GM19438 (cell line): ENCODE data around the gene MPV17.
"Not testable (repeated sequence)": the region's sequence is repeated elsewhere in the genome, so short reads cannot be mapped to it uniquely, and the experiment has no call there.

Source experiments
- ATAC-seq: cut with Tn5 transposase; IDR thresholded peaks from one replicate; pipeline ENCODE4 v1.9.1; 2021; ENCODE audit warnings: low read depth; ENCODE audit not compliant: unreplicated experiment

The MPV17 gene

DNA sequence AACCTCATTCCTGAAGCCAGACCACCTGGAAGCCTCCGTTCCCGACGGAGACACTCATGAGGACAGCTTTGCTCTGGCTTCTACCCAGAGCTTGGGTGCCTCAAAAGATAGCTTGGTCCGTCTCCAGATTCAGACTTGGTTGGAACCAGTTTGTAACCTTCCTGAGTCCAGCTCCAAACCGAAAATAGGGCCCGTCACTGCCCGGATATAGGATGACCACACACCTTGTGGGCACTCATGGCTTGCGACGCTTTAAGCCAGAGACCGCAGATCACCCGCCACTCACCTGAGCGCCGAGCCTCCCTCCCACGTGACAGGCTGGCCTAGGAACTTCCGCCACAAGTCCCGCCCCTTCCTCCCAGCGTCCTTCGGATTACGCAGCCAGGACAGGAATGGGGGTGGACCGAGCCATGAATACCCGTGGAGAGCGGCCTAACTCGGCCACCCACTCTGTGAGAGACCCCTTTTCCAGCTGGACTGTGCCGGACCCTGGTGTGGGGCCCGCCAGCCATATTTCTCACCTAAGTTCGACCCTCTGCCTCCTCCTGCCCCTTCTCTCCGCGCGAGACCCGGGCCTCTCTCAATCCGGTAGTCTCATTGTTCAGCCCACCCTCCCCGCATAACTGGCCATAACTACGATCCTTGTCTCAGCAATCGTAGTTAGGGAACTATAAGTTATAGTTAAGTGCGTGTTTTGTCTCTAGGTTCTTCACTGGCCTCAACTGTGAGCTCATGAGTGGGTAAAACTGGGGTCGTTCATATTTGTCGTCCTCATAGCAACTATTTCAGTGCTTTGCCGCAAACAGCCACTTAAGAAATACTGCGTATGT, at the start of gene MPV17:
MPV17 (minus strand) TSS at position 332 of the 830 bp plus-strand sequence. CDS start 580 bp downstream, outside the sequence.
- ATAC-seq: peak; percentile 95

- ATAC-seq: peak; percentile 28
Observed at GRCh38 chr2:27370816-27371620, 48.1 kb upstream of the MPV17 start.

GRCh38 chr2:27370026-27370815, 47.3 kb upstream of the MPV17 start, which contains the start of the genes EIF2B4 and SNX17:
Gene EIF2B4, minus strand, starts transcription at chr2:27370338. Its CDS starts 24 bp downstream, at chr2:27370314.
Gene SNX17, plus strand, starts transcription at chr2:27370616. Its CDS starts 128 bp downstream, at chr2:27370744.
- ATAC-seq: peak; percentile 88

DNA sequence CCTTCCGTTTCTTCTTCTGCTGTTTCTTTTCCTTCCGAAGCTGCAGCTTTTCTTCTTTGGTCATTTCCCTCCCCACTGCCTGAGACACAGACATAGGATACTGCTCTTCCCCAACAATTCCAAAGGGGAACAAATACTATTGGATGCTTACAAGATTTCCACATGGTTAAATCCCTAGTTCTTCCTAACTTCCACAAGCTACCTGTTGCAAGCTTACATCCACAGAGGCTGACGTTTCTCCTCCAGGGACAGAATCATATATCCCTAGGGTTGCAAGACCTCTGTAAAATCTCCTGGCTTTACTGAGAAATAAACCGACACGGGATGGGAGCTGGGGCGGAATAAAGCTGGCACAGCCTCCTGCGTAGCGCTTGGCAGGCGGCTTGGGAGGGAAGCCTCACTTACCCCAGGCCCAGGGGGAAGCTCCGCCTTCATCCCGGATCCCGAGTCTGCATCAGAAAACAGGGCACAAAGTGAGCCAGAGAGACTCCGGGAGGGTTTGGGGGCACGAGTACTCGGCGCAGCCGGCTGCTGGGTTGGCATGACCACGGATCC, 46.7 kb upstream of the MPV17 start:
- no peak for ATAC-seq

GRCh38 chr2:27363933-27364332, 41.0 kb upstream of the MPV17 start:
- ATAC-seq: no peak

DNA sequence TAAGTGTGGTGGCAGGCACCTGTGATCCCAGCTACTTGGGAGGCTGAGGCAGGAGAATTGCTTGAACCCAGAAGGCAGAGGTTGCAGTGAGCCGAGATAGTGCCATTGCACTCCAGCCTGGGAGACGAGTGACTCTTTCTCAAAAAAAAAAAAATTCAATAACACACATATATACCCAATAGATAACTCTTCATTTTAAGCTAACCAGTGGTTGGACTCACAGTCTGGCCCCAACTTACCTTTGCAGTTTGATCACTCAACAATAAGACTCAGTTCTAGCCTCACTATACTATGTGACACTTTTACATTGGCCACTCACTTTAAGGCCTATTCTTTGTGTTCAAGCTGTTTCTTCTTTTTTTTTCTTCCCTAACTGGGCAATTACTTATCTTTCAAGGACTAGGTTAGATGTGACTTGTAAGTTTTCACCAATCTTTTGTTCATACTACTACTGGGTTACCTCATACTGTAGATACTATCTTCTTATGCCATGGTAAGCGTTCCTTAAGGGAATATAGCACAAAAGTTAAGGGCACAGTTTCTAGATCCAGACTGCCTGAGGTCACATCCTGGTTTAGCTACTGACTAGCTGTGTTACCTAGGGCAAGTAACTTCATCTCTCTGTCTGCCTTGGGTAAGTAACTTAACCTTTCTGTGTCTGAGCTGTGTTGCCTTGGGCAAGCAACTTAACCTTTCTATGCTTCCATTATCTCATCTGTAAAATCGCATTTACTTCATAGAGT, 40.0 kb upstream of the MPV17 start:
- no peak for ATAC-seq

DNA sequence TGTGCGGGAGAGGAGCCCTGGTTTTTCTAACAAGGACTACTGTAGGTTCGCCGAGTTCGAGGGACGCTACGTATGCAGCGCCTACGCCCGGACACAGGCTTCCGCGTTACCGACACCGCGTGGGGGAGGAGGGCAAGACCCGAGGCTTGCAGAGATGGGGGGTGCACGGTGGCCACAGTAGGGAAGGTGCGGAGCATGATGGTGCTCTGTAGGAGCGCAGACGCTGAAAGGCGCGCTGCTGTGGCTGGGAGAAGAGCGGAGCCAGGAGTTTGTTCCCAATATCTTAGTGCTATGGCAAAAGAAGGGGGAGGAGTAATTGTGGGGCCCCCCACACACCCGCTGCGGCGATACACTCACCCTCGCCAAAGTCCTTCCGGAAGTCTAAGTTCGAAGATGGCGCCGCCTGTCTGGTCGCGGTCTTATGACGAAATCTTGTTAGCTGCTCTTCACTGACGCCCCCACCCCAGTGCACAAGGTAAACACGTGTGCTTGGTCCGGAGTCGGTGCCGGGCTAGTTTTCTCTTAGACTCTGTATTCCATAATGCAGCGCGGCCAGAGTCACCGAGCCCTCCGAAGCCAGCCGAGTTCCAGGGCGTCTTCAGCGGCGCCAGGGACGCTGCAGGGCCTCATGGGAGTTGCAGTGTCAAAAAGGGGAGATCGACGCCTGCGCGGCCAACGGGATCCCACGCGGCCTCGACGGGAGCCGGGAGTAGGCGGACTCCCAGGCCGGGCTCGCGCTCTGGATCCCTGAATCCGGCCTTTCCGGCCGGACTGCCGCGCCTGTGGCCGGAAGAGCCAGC, 33.7 kb upstream of the MPV17 start, which contains the start of gene GTF3C2:
GTF3C2 (minus strand) TSS at position 383 of the 800 bp plus-strand sequence. CDS start 13,210 bp downstream, outside the sequence.
- peak; percentile 85 for ATAC-seq

DNA sequence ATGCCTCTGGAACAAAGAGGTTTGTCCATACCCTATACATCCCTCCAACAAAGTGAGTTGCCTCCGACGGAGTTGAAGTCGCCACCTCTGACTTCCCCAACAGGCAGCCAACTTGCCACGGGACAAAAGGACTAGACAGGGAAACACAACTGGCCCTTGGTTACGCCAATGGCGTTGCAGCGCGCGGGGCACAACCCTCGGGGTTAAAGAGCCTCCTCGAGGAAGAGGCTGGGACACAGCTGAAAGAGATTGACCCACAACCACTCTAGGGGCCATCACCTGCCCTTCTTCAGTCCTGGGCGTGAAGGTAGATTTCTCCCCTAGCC, 33.1 kb upstream of the MPV17 start:
- ATAC-seq: peak; percentile 36

GRCh38 chr2:27354597-27354927, 31.7 kb upstream of the MPV17 start:
- ATAC-seq: no peak

DNA sequence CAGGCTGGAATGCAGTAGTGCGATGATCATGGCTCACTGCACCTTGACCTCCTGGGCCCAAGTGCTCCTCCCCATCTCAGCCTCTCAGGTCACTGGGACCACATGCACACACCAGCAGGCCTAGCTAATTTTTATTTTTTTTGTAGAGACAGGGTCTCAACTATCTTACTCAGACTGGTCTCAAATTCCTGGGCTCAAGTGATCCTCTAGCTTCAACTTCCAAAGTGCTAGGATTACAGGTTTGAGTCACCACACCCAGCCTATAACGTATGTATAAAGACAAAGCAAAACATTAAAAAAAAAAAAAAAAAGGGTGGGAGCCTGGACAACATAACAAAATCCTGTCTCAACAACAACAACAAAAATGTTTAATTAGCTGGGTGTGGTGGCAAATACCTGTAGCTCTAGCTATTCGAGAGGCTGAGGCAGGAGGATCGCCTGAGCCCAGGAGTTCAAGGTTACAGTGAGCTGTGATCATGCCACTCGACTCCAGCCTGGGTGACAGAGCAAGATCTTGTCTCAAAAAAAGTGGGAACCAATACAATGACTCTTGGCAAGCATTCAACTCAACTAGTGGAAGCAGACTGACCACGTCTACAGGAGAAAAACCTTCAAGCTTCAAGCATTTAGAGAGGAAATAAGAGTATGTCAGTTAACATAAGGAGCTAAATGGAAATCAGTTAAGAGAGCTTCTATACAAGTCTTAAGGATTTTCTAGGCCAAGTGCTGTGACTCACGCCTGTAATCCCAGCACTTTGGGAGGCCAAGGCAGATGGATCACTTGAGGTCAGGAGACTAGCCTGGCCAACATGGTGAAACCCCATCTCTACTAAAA, 31.1 kb upstream of the MPV17 start:
- no peak for ATAC-seq

- not testable (repeated sequence) for ATAC-seq
Observed at GRCh38 chr2:27353386-27353761, 30.5 kb upstream of the MPV17 start.

DNA sequence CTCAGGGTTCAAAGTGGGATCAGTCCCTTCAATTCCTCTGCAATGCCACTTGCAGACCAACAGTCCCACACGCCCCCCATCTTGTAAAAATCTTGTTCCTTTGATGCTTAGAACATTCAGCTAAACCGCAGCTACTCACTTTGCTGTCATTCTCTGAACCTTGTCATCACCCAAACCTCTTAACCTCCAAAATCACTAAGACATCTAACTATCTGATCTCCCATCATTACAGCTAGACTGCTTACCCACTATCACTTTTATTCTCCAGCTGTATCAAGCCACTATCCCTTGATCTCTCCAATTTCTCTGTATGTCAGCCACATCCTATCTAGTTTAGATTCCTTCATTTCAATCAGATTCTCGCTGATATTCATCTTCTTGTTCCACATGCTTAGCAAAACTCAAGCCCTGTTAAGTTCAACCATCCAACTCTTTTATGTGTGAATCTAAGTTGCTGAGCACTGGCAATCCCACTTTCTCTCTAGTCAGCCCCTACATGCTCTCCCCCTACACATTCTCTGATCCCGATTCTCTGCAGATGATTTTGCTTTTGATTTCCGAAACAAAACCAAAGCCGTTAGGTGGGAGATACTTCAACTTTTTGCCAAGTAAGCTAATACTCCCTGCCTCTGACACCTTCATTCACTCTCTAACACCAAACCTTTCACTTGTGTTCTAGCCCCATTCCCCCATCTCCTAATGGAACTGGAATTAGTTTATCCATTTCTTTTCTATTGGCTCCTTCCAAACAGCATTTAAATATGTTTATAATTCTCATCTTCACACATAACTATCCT, 29.1 kb upstream of the MPV17 start:
- no peak for ATAC-seq

GRCh38 chr2:27350106-27350693, 27.3 kb upstream of the MPV17 start:
- ATAC-seq: no peak

- no peak for ATAC-seq
Observed at GRCh38 chr2:27347641-27348040, 24.7 kb upstream of the MPV17 start.

GRCh38 chr2:27336173-27336572, 13.3 kb upstream of the MPV17 start:
- ATAC-seq: no peak

DNA sequence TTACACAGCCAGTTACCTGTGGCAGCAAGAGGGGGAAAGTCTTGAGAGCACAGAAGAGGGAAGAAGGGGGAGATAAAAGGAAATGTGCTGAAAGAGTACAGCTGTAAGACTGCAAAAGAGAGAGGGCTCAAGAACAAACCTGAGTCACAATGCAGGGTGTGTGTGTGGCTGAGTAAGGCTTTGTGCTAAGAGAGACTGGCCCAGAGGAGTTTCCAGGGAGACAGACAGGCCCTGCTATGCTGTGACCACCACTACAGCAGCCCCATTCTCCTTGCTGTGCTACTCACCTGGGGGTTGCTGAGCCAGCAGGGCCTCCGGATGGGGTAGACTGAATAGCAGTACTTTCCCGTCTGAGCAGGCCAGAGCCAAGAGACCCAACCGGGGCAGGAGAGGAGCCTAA, 12.4 kb upstream of the MPV17 start:
- no peak for ATAC-seq

DNA sequence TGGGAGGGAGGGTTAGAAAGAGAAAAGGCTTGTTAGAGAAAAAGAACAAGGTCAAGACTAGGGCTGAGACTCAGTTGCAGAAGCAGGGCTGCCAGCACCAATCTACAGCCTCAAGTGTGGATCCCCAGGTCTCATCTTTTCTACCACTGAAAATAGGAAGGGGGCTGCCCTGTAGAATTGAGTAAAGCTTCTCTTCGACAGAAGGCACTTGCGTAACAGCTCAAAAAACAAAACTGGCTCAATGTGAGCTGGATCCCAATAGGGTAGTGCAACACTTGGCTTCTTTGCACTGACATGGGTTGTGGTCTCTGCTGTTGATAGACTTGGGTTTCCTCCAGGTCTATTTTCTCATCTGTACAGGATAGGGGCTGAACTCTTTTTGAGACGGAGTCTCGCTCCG, 1.8 kb upstream of the MPV17 start:
- no peak for ATAC-seq
